OCI-LY7 (cell line): ENCODE data around the gene PSAPL1. TPM values are rescaled to one million over a fixed set of nuclear protein-coding genes. Genes with fewer than 3 reads are reported as not detected.

Experiments used
- BruUV-seq: library from RNA; stranded (reverse); fragments of 400-500 nt; replicated peaks from 2 replicates; lab custom pipeline; 2021; lab: Mats Ljungman, UMichigan
- CTCF ChIA-PET: fragments of 300-600 bp; sonication (Branson Sonifier 250); formaldehyde crosslinking; loops from one replicate; lab custom pipeline; 2022; ENCODE audit warnings: antibody characterized with exemption; ENCODE audit not compliant: unreplicated experiment; lab: Charles Lee
- POLR2A ChIA-PET: fragments of 300-600 bp; sonication (Branson Sonifier 250); formaldehyde crosslinking; loops from one replicate; lab custom pipeline; 2022; ENCODE audit warnings: antibody characterized with exemption; lab: Charles Lee
- DNase-seq: peaks from one replicate; pipeline ENCODE4 v3.0.0-alpha.2; 2015; ENCODE audit warnings: low spot score
- H2AFZ ChIP-seq: fragments of 200-600 bp; sonication (generic), shearing (Covaris generic); 2 replicates; pipeline ENCODE4 v1.6.1; 2014; ENCODE audit warnings: mild to moderate bottlenecking, antibody characterized with exemption, low read length, moderate library complexity
- H3K27ac ChIP-seq: fragments of 200-600 bp; sonication (generic); 2 replicates; pipeline ENCODE4 v1.5.1; 2014; ENCODE audit warnings: mixed run types, low read depth, mild to moderate bottlenecking, moderate library complexity, low read length, inconsistent platforms; ENCODE audit not compliant: poor library complexity, severe bottlenecking
- H3K36me3 ChIP-seq: fragments of 200-600 bp; sonication (generic); 2 replicates; pipeline ENCODE4 v1.6.1; 2014; ENCODE audit warnings: mild to moderate bottlenecking, antibody characterized with exemption, low read length, moderate library complexity, mixed read lengths; ENCODE audit not compliant: insufficient read depth
- H3K4me1 ChIP-seq: fragments of 200-600 bp; sonication (generic); 2 replicates; pipeline ENCODE4 v1.5.1; 2014; ENCODE audit warnings: mild to moderate bottlenecking, low read length; ENCODE audit not compliant: insufficient read depth, poor library complexity, severe bottlenecking
- H3K4me2 ChIP-seq: fragments of 200-600 bp; sonication (generic); 2 replicates; pipeline ENCODE4 v1.6.1; 2014; ENCODE audit warnings: mild to moderate bottlenecking, low read length
- H3K4me3 ChIP-seq: fragments of 200-600 bp; sonication (generic); 2 replicates; pipeline ENCODE4 v1.5.1; 2014; ENCODE audit warnings: mild to moderate bottlenecking, low read depth, low read length; ENCODE audit not compliant: poor library complexity, severe bottlenecking
- H3K79me2 ChIP-seq: fragments of 200-600 bp; sonication (generic); 2 replicates; pipeline ENCODE4 v1.6.1; 2016; ENCODE audit warnings: low read depth, mild to moderate bottlenecking, low read length, moderate library complexity, mixed read lengths; ENCODE audit not compliant: insufficient read depth
- H3K9me2 ChIP-seq: fragments of 200-600 bp; sonication (generic); 2 replicates; pipeline ENCODE4 v1.6.1; 2016; ENCODE audit warnings: mild to moderate bottlenecking, low read length, mixed read lengths; ENCODE audit not compliant: insufficient read depth
- H3K9me3 ChIP-seq: fragments of 200-600 bp; sonication (generic); 2 replicates; pipeline ENCODE4 v1.6.1; 2014; ENCODE audit warnings: mild to moderate bottlenecking, mixed run types, low read length, mixed read lengths
- H4K20me1 ChIP-seq: fragments of 200-600 bp; sonication (generic); 2 replicates; pipeline ENCODE4 v1.6.1; 2014; ENCODE audit warnings: mild to moderate bottlenecking, antibody characterized with exemption, low read length, moderate library complexity, mixed read lengths; ENCODE audit not compliant: insufficient read depth
- CTCF ChIP-seq: fragments of 200-600 bp; sonication (generic); conservative IDR thresholded peaks from 2 replicates; pipeline ENCODE4 v1.5.1; 2014; ENCODE audit warnings: mild to moderate bottlenecking, antibody characterized with exemption, low read length, moderate library complexity, mixed read lengths
- EZH2phosphoT487 ChIP-seq: fragments of 200-600 bp; sonication (generic); IDR thresholded peaks from 2 replicates; pipeline ENCODE4 v1.6.1; 2018; ENCODE audit warnings: low read depth, borderline replicate concordance, mild to moderate bottlenecking, mixed run types, antibody characterized with exemption, low read length, moderate library complexity, mixed read lengths
- intact Hi-C: fragments of 100-400 bp; cut with micrococcal nuclease; formaldehyde crosslinking; loops from one replicate; pipeline ENCODE4 v1.10.0; 2022; ENCODE audit not compliant: unreplicated experiment
- total RNA-seq, 2 experiments: library from RNA; depleted of rRNA in 1 of 2; stranded (reverse); fragments of >200 nt in 1 of 2; shearing (Covaris generic) in 1 of 2; gene quantifications; 2 replicates each; pipeline ENCODE4 v1.2.3, GENCODE V29; 2014 to 2022

PSAPL1 gene
- total RNA-seq, 2 experiments from 2014 or later: not detected

- Histone ChIP-seq H3K4me1 (no peaks in the 10 kb centered on the region), H3K27ac (no peak overlapping the region), H3K79me2 (no peaks in the 10 kb centered on the region), H3K36me3 (no peaks in the 10 kb centered on the region), H3K4me3 (no peak overlapping the region), H4K20me1 (no peaks in the 10 kb centered on the region), H2AFZ (no peak overlapping the region), H3K9me2 (no peaks in the 10 kb centered on the region), H3K9me3 (no peaks in the 10 kb centered on the region), H3K4me2 (no peak overlapping the region)
- TF ChIP-seq EZH2phosphoT487 (no peak), CTCF (no peak)
- DNase-seq: no peak
- intact Hi-C loops: no loop called here
- CTCF ChIA-PET: no interaction called here
- BruUV-seq: no TSS peak
- POLR2A ChIA-PET: no interaction called here
These were observed 6.3 kb downstream of the PSAPL1 start for GRCh38 chr4:7428261-7429068.

- intact Hi-C loops: no loop called here
- POLR2A ChIA-PET: no interaction called here
- H3K79me2 ChIP-seq: no peaks in the 10 kb centered on the region
- CTCF ChIA-PET: no interaction called here
- H3K9me2 ChIP-seq: no peaks in the 10 kb centered on the region
- H3K36me3 ChIP-seq: no peaks in the 10 kb centered on the region
- BruUV-seq: no TSS peak
- DNase-seq: no peak
- H3K27ac ChIP-seq: no peak overlapping the region
- no peaks in the 10 kb centered on the region for H3K9me3 ChIP-seq
- H2AFZ ChIP-seq: no peak overlapping the region
- H3K4me3 ChIP-seq: no peak overlapping the region
- no peaks in the 10 kb centered on the region for H4K20me1 ChIP-seq
- TF ChIP-seq EZH2phosphoT487 (no peak), CTCF (no peak)
- no peak overlapping the region for H3K4me2 ChIP-seq
- H3K4me1 ChIP-seq: no peaks in the 10 kb centered on the region
These were observed 6.9 kb downstream of the PSAPL1 start for GRCh38 chr4:7427831-7428260.

- Histone ChIP-seq H2AFZ (no peak overlapping the region), H3K9me3 (no peaks in the 10 kb centered on the region), H3K79me2 (no peaks in the 10 kb centered on the region), H3K4me1 (no peaks in the 10 kb centered on the region), H3K27ac (no peak overlapping the region), H3K36me3 (no peaks in the 10 kb centered on the region), H3K4me2 (no peak overlapping the region), H3K4me3 (no peak overlapping the region), H4K20me1 (no peaks in the 10 kb centered on the region), H3K9me2 (no peaks in the 10 kb centered on the region)
- DNase-seq: no peak
- BruUV-seq: no TSS peak
- intact Hi-C loops: no loop called here
- no peak for TF ChIP-seq EZH2phosphoT487
- no peak for TF ChIP-seq CTCF
- ChIA-PET CTCF (no interaction called here), POLR2A (no interaction called here)
These were observed 7.4 kb downstream of the PSAPL1 start for GRCh38 chr4:7427361-7427760.
